ENCODE measurements around the gene PRKCA. TPM values are rescaled to one million over a fixed set of nuclear protein-coding genes. Genes with fewer than 3 reads are reported as not detected.

PRKCA gene
- total RNA-seq, 1 experiment from 2014 or later = 22.6 TPM

DNA sequence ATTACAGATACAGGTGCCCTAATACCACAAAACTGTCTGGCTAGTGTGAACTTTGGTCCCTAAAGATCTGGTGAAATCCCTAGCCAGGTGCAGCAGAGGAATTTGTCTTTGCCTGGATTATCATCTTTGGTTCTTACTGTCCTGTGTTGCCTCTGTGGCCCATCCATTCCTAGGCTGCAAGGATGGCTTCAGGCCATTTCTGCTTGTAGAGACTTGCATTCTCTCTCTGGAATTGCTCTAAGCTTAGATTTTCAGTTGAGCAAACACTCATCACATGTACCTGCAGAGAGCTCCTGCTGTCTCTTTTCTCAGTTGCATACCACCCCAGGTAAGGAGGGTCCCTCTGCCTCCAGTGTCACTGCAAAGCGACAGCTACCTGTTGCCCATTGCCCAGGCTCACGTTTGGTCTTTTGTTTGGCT lies 114.9 kb downstream of the PRKCA start:
- Histone ChIP-seq H3K4me2 (ENCODE audit: low read length) (no peak overlapping the region), H3K27ac (ENCODE audit: low read length) (no peak overlapping the region), H3K36me3 (ENCODE audit: low read depth, low read length) (no peaks in the 10 kb centered on the region), H3K4me1 (ENCODE audit: insufficient read depth, low read length) (peaks cover 8% of the 10 kb centered on the region), H2AFZ (ENCODE audit: low read length) (no peak overlapping the region), H3K9me2 (replicated peaks; ENCODE audit: low read length) (no peaks in the 10 kb centered on the region), H3K4me3 (ENCODE audit: low read length) (no peak overlapping the region), H4K20me1 (ENCODE audit: low read length) (no peaks in the 10 kb centered on the region), H3K79me2 (ENCODE audit: low read length) (0 out of 2 replicates have a peak, but pooled peaks cover 17% of the 10 kb centered on the region), H3F3A (ENCODE audit: low read length, unreplicated experiment) (no peaks in the 10 kb centered on the region), H3K9me3 (ENCODE audit: low read length) (no peaks in the 10 kb centered on the region), H3K27me3 (ENCODE audit: low read length) (no peaks in the 10 kb centered on the region), H3K9ac (ENCODE audit: low read length) (no peak overlapping the region)
- TF ChIP-seq, protein P1, sequence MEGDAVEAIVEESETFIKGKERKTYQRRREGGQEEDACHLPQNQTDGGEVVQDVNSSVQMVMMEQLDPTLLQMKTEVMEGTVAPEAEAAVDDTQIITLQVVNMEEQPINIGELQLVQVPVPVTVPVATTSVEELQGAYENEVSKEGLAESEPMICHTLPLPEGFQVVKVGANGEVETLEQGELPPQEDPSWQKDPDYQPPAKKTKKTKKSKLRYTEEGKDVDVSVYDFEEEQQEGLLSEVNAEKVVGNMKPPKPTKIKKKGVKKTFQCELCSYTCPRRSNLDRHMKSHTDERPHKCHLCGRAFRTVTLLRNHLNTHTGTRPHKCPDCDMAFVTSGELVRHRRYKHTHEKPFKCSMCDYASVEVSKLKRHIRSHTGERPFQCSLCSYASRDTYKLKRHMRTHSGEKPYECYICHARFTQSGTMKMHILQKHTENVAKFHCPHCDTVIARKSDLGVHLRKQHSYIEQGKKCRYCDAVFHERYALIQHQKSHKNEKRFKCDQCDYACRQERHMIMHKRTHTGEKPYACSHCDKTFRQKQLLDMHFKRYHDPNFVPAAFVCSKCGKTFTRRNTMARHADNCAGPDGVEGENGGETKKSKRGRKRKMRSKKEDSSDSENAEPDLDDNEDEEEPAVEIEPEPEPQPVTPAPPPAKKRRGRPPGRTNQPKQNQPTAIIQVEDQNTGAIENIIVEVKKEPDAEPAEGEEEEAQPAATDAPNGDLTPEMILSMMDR (conservative IDR thresholded peaks at IDR 0.05; ENCODE audit: low read depth, low read length) = no peak
- no peak for TF ChIP-seq EZH2 (IDR thresholded peaks at IDR 0.05; ENCODE audit: low read length, unreplicated experiment)
- no peak for TF ChIP-seq EZH2phosphoT487 (IDR thresholded peaks at IDR 0.05; ENCODE audit: borderline replicate concordance, low read length)
- intact Hi-C loops (cut with micrococcal nuclease) = no loop called here
- no peak for ATAC-seq
- no peak for DNase-seq
- no TSS peak for BruUV-seq (replicated peaks)
- CTCF ChIA-PET = interaction anchor here (0.6 kb wide), 1 partner anchor 14 kb away, joined by 3 read pairs; no protein-coding TSS in a partner anchor
- POLR2A ChIA-PET (ENCODE audit: unreplicated experiment) = no interaction called here

DNA sequence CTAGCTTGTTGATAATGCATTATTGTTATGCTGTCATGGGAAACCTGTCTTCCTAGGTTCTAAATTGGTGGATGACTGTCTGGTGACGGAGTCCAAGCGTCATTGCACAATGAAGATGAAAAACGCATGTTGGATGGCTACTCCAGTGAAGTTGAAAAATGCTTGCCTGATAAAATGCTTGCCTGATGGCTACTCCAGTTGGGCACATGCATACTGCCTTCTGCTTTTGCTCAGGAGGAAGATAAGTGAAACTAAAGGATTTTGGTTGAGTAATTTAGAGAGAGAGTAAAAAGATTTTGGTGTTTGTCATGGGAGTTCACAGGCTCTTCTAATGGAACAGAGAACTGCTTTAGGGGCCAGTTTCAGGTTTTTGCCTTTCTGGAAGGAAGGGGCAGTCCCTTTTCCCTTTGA lies 118.6 kb downstream of the PRKCA start:
- DNase-seq (peak; percentile 25), ATAC-seq (no peak)
- Histone ChIP-seq H4K20me1 (ENCODE audit: low read length) (no peaks in the 10 kb centered on the region), H3K4me3 (ENCODE audit: low read length) (no peak overlapping the region), H3K9me2 (replicated peaks; ENCODE audit: low read length) (no peaks in the 10 kb centered on the region), H3F3A (ENCODE audit: low read length, unreplicated experiment) (no peaks in the 10 kb centered on the region), H3K36me3 (ENCODE audit: low read depth, low read length) (no peaks in the 10 kb centered on the region), H3K27me3 (ENCODE audit: low read length) (no peaks in the 10 kb centered on the region), H3K79me2 (ENCODE audit: low read length) (peaks cover 21% of the 10 kb centered on the region), H3K27ac (ENCODE audit: low read length) (no peak overlapping the region), H2AFZ (ENCODE audit: low read length) (no peak overlapping the region), H3K9me3 (ENCODE audit: low read length) (no peaks in the 10 kb centered on the region), H3K4me2 (ENCODE audit: low read length) (no peak overlapping the region), H3K4me1 (ENCODE audit: insufficient read depth, low read length) (peaks cover 13% of the 10 kb centered on the region), H3K9ac (ENCODE audit: low read length) (no peak overlapping the region)
- ChIA-PET CTCF (no interaction called here), POLR2A (ENCODE audit: unreplicated experiment) (no interaction called here)
- intact Hi-C loops (cut with micrococcal nuclease) = no loop called here
- TF ChIP-seq, protein P1 (conservative IDR thresholded peaks at IDR 0.05; ENCODE audit: low read depth, low read length) = no peak
- no peak for TF ChIP-seq EZH2phosphoT487 (IDR thresholded peaks at IDR 0.05; ENCODE audit: borderline replicate concordance, low read length)
- no peak for TF ChIP-seq EZH2 (IDR thresholded peaks at IDR 0.05; ENCODE audit: low read length, unreplicated experiment)
- BruUV-seq (replicated peaks) = no TSS peak

GRCh38 chr17:66422186-66422585 lies 119.8 kb downstream of the PRKCA start:
- POLR2A ChIA-PET (ENCODE audit: unreplicated experiment) = no interaction called here

More at GRCh38 chr17:66422186-66422585, 119.8 kb downstream of the PRKCA start:
- BruUV-seq (replicated peaks) = no TSS peak
- H3K9me3 ChIP-seq (ENCODE audit: low read length) = no peaks in the 10 kb centered on the region
- DNase-seq = peak; percentile 59
- TF ChIP-seq, protein P1 (conservative IDR thresholded peaks at IDR 0.05; ENCODE audit: low read depth, low read length) = no peak
- no peak for TF ChIP-seq EZH2phosphoT487 (IDR thresholded peaks at IDR 0.05; ENCODE audit: borderline replicate concordance, low read length)
- no peak for TF ChIP-seq EZH2 (IDR thresholded peaks at IDR 0.05; ENCODE audit: low read length, unreplicated experiment)
- no peaks in the 10 kb centered on the region for H3F3A ChIP-seq (ENCODE audit: low read length, unreplicated experiment)
- H3K36me3 ChIP-seq (ENCODE audit: low read depth, low read length) = no peaks in the 10 kb centered on the region
- no peak overlapping the region for H3K9ac ChIP-seq (ENCODE audit: low read length)
- intact Hi-C loops (cut with micrococcal nuclease) = no loop called here
- H3K4me3 ChIP-seq (ENCODE audit: low read length) = no peak overlapping the region
- 0 out of 2 replicates have a peak overlapping the region, but pooled peaks have one; percentile 1 for H3K27ac ChIP-seq (ENCODE audit: low read length)
- no peaks in the 10 kb centered on the region for H3K27me3 ChIP-seq (ENCODE audit: low read length)
- H4K20me1 ChIP-seq (ENCODE audit: low read length) = no peaks in the 10 kb centered on the region
- H3K79me2 ChIP-seq (ENCODE audit: low read length) = peaks cover 31% of the 10 kb centered on the region
- H3K4me2 ChIP-seq (ENCODE audit: low read length) = peak overlapping the region; percentile 15; the same call in 1 of the 2 replicates
- CTCF ChIA-PET = interaction anchor here (0.6 kb wide), 1 partner anchor 144 kb away, joined by 7 read pairs; no protein-coding TSS in a partner anchor
- H3K4me1 ChIP-seq (ENCODE audit: insufficient read depth, low read length) = peaks cover 17% of the 10 kb centered on the region
- H3K9me2 ChIP-seq (replicated peaks; ENCODE audit: low read length) = no peaks in the 10 kb centered on the region
- H2AFZ ChIP-seq (ENCODE audit: low read length) = no peak overlapping the region
- peak; percentile 41 for ATAC-seq
